ENCODE data around the gene KRT33A.

DNA sequence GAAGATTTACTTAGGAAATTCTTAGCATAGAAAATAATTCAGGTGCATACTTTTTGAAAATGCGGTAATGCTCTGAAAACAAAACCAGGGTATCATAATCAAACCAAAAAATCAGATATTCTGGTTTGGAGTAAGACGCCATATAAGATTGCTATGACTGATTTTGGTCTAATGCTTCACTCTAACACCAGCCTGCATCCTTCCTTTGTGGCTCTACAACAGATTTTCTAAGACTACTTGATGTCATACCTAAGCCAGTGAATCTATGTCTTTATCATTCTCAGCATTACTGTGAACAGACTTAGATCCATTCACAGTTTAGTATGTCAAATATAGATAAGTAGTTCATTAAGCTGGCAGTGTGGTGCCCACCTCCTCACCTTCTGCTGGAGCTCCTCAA lies 18.4 kb upstream of the KRT33A start:
- no peak for TF ChIP-seq TAF1 (IDR thresholded peaks at IDR 0.05; ENCODE audit: low read depth, low read length)
- TF ChIP-seq POLR2AphosphoS5 (IDR thresholded peaks at IDR 0.05; ENCODE audit: low read depth, low read length) = no peak
- no peak for TF ChIP-seq POLR2A (IDR thresholded peaks at IDR 0.05; ENCODE audit: low read depth, low read length)
- TF ChIP-seq SPI1 (IDR thresholded peaks at IDR 0.05; ENCODE audit: low read depth, low read length) = no peak

Measured in GM12891 (cell line).